ENCODE results near the gene NME2. TPM values are rescaled to one million over a fixed set of nuclear protein-coding genes. Genes with fewer than 3 reads are reported as not detected.
A peak's percentile ranks its signal among the peaks of the same experiment; 100 is the strongest.

Gene NME2
- total RNA-seq, 1 experiment from 2014 or later: 1,558 TPM

DNA sequence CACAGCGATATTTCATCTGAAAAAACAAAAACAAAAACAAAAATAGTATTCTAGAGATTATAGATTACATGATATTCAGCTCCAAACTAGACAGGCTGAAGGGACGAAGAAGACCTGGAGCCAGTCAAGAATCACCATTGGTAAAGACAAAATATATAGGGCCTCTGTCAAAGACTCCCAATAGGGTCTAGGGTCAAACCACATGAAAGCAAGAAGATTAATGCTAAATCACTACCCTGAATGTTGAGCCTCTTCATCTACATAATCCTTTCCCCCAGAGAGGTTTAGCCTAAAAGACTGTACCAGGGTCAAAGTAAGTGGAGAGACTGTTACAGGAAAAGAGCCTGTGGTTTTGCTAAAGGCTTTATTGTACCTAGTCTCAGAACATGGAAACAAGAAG, 23.6 kb upstream of the NME2 start:
- no peak for TF ChIP-seq EZH2 (IDR thresholded peaks at IDR 0.05; ENCODE audit: low read length, unreplicated experiment)
- ChIA-PET CTCF (no interaction called here), POLR2A (ENCODE audit: unreplicated experiment) (no interaction called here)
- Histone ChIP-seq H4K20me1 (ENCODE audit: low read length) (no peaks in the 10 kb centered on the region), H3K4me2 (ENCODE audit: low read length) (no peak overlapping the region), H3K4me1 (ENCODE audit: insufficient read depth, low read length) (peaks cover 9% of the 10 kb centered on the region; the same call in 1 of the 2 replicates), H3K9me2 (replicated peaks; ENCODE audit: low read length) (no peaks in the 10 kb centered on the region), H3K36me3 (ENCODE audit: low read depth, low read length) (no peaks in the 10 kb centered on the region), H3K4me3 (ENCODE audit: low read length) (no peak overlapping the region), H3K9me3 (ENCODE audit: low read length) (no peaks in the 10 kb centered on the region), H3K27me3 (ENCODE audit: low read length) (no peaks in the 10 kb centered on the region), H3F3A (ENCODE audit: low read length, unreplicated experiment) (no peaks in the 10 kb centered on the region), H3K27ac (ENCODE audit: low read length) (no peak overlapping the region), H3K79me2 (ENCODE audit: low read length) (no peaks in the 10 kb centered on the region), H2AFZ (ENCODE audit: low read length) (no peak overlapping the region), H3K9ac (ENCODE audit: low read length) (no peak overlapping the region)
- no TSS peak for BruUV-seq (replicated peaks)
- intact Hi-C loops (cut with micrococcal nuclease): no loop called here
- DNase-seq (no peak), ATAC-seq (no peak)

- ChIA-PET CTCF (no interaction called here), POLR2A (ENCODE audit: unreplicated experiment) (no interaction called here)
- H3K4me3 ChIP-seq (ENCODE audit: low read length): no peak overlapping the region
- no peak for TF ChIP-seq CTCF (conservative IDR thresholded peaks at IDR 0.05; ENCODE audit: low read depth, low read length)
- no peak for TF ChIP-seq EZH2phosphoT487 (IDR thresholded peaks at IDR 0.05; ENCODE audit: borderline replicate concordance, low read length)
- no peak for TF ChIP-seq EZH2 (IDR thresholded peaks at IDR 0.05; ENCODE audit: low read length, unreplicated experiment)
- no TSS peak for BruUV-seq (replicated peaks)
- no peaks in the 10 kb centered on the region for H3K79me2 ChIP-seq (ENCODE audit: low read length)
- no peak for DNase-seq
- H3K27me3 ChIP-seq (ENCODE audit: low read length): no peaks in the 10 kb centered on the region
- peaks cover 13% of the 10 kb centered on the region; the same call in 1 of the 2 replicates for H3K4me1 ChIP-seq (ENCODE audit: insufficient read depth, low read length)
- H3K36me3 ChIP-seq (ENCODE audit: low read depth, low read length): no peaks in the 10 kb centered on the region
- H2AFZ ChIP-seq (ENCODE audit: low read length): no peak overlapping the region
- H4K20me1 ChIP-seq (ENCODE audit: low read length): no peaks in the 10 kb centered on the region
- no peaks in the 10 kb centered on the region for H3F3A ChIP-seq (ENCODE audit: low read length, unreplicated experiment)
- H3K9me3 ChIP-seq (ENCODE audit: low read length): no peaks in the 10 kb centered on the region
- ATAC-seq: no peak
- no peak overlapping the region for H3K4me2 ChIP-seq (ENCODE audit: low read length)
- no peak overlapping the region for H3K9ac ChIP-seq (ENCODE audit: low read length)
- H3K9me2 ChIP-seq (replicated peaks; ENCODE audit: low read length): no peaks in the 10 kb centered on the region
- intact Hi-C loops (cut with micrococcal nuclease): no loop called here
- no peak overlapping the region for H3K27ac ChIP-seq (ENCODE audit: low read length)
These were observed 21.8 kb upstream of the NME2 start for GRCh38 chr17:51144266-51145022.

- TF ChIP-seq CTCF (conservative IDR thresholded peaks at IDR 0.05; ENCODE audit: low read depth, low read length) (no peak), EZH2phosphoT487 (IDR thresholded peaks at IDR 0.05; ENCODE audit: borderline replicate concordance, low read length) (no peak), EZH2 (IDR thresholded peaks at IDR 0.05; ENCODE audit: low read length, unreplicated experiment) (no peak)
- DNase-seq (peak; percentile 28), ATAC-seq (peak; percentile 57)
- Histone ChIP-seq H3K4me1 (ENCODE audit: insufficient read depth, low read length) (peaks cover 17% of the 10 kb centered on the region), H3K9ac (ENCODE audit: low read length) (no peak overlapping the region), H3K4me2 (ENCODE audit: low read length) (no peak overlapping the region), H3K9me2 (replicated peaks; ENCODE audit: low read length) (no peaks in the 10 kb centered on the region), H3K27ac (ENCODE audit: low read length) (no peak overlapping the region), H3K4me3 (ENCODE audit: low read length) (no peak overlapping the region), H2AFZ (ENCODE audit: low read length) (no peak overlapping the region), H4K20me1 (ENCODE audit: low read length) (no peaks in the 10 kb centered on the region), H3K36me3 (ENCODE audit: low read depth, low read length) (no peaks in the 10 kb centered on the region), H3K27me3 (ENCODE audit: low read length) (no peaks in the 10 kb centered on the region), H3F3A (ENCODE audit: low read length, unreplicated experiment) (no peaks in the 10 kb centered on the region), H3K79me2 (ENCODE audit: low read length) (no peaks in the 10 kb centered on the region), H3K9me3 (ENCODE audit: low read length) (no peaks in the 10 kb centered on the region)
- CTCF ChIA-PET: interaction anchor here (0.7 to 1.3 kb wide), 2 partner anchors 29 to 91 kb away, joined by 3 read pairs; no protein-coding TSS in a partner anchor
- intact Hi-C loops (cut with micrococcal nuclease): no loop called here
- POLR2A ChIA-PET (ENCODE audit: unreplicated experiment): interaction anchor here (1.2 kb wide), 1 partner anchor 26 kb away, joined by 23 read pairs; the partner anchor contains the start of gene SPAG9
- BruUV-seq (replicated peaks): no TSS peak
These were observed 18.6 kb upstream of the NME2 start for GRCh38 chr17:51147650-51148049.

Data from PC-3 (cell line).